AG09319 (cell line): Measurements from ENCODE around the gene KCTD5.
"Not testable (repeated sequence)": the region's sequence is repeated elsewhere in the genome, so short reads cannot be mapped to it uniquely, and the experiment has no call there.

Experiments used
- DNase-seq: peaks from one replicate; pipeline ENCODE4 v3.0.0-alpha.2; 2010; ENCODE audit warnings: low read depth; ENCODE audit errors: extremely low read depth
- CTCF ChIP-seq: IDR thresholded peaks from 2 replicates; pipeline ENCODE4 v1.5.1; 2011; ENCODE audit warnings: low read depth, mild to moderate bottlenecking, inconsistent platforms, low read length, moderate library complexity

KCTD5 gene

GRCh38 chr16:2673066-2673999 lies 9.0 kb upstream of the KCTD5 start:
- TF ChIP-seq CTCF, result no peak
- DNase-seq, result peak; percentile 77

DNA sequence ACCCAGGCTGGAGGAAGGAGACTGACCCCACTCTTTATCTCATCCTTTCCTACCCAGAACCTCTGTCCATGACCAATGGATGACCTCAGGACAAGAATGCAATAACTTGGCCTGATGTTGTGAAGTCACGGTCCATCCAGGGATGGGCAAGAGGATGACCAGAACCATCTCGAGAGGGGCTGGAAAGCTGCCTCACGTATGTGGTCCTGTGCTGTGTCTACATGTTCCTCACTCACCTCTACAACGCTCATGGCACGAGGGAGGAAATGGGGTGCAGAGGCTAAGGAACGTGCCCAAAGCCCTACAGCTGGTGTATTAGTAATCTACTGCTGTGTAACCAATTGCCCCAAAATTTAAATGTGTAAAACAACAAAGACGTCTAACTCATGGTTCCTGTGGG lies 7.3 kb upstream of the KCTD5 start:
- TF ChIP-seq CTCF, result no peak
- DNase-seq, result no peak

DNA sequence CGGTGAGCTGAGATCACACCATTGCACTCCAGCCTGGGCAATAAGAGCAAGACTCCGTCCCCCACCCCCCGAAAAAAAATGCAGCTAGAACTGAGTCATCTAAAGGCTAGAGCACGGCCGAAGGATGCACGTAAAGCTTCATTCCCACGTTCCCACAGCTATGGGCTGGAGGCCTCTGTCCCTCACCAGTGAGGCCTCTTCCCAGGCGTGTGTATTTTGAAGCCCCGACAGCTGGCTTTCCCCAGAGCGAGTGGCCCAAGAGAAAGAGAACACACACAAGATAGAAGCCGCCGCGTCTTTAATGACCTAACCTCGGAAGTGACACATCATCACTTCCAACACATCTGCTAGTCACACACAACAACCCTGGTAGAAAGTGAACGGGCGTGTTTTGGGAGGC lies 6.6 kb upstream of the KCTD5 start:
- DNase-seq, result no peak
- no peak for TF ChIP-seq CTCF

- DNase-seq, result not testable (repeated sequence)
Measured at GRCh38 chr16:2676937-2677336, 5.4 kb upstream of the KCTD5 start.

DNA sequence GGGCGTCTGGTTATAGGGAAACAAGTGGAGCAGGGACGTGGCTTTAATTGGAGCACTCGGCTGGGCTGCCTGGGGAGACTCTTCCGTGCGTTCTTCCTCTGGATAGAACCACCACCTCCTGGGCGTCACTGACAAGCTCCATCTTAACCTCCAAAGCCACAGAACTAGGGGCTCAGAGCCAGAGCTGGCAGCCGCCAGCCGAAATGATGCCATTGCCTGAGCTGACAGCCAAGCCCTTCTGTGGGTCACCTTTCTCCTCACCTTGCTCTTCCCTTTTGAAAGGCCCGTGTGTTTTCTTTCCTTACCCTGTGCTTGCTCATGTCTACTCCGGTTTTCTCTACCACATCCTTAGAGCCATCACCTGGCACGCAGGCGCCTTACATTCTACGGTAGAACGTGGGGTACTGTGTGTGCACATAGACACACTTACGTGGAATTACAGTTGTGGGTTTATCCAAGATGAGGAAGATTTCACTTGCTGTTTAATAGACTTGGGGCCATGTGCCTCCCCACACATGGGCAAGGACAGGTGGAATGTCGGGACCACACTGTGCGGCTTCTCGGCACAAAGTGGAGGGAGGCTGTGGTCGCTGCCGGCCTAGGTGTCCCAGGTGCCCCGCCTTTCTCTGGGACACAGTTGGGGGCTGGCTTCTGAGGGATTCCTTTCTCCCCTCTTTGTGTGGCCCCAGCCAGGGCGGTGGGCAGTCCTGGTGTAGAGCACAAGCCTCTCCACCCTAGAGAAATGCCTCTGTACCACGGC lies 3.9 kb upstream of the KCTD5 start:
- not testable (repeated sequence) for DNase-seq

GRCh38 chr16:2679902-2680301 lies 2.4 kb upstream of the KCTD5 start:
- not testable (repeated sequence) for DNase-seq

DNA sequence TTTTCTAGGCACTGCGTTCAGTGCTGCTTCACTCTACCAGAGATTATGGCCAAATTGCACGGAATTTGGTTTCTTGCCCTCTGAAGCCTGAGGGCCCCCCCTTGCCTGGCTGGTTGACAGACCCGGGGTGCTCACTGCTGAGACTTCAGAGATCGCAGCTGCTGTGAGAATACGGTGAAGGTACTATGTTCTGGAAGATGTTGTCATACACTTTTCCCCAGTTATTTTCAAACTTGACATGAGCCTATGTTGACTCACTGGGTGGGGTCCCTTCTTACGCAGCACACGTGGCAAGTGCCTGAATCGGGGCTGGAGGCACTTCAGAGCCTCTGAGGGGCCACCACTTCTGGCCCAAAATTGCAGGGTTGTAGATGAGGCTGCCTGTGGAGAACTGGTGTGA lies 2.0 kb upstream of the KCTD5 start:
- DNase-seq, result not testable (repeated sequence)

GRCh38 chr16:2683041-2683440 lies 718 bp downstream of the KCTD5 start:
- DNase-seq, result not testable (repeated sequence)

- not testable (repeated sequence) for DNase-seq
Measured at GRCh38 chr16:2686075-2686474, 3.8 kb downstream of the KCTD5 start.

GRCh38 chr16:2686912-2687507 lies 4.7 kb downstream of the KCTD5 start:
- no peak for DNase-seq
- TF ChIP-seq CTCF, result no peak
